ENCODE results near the gene BRSK2.

DNA sequence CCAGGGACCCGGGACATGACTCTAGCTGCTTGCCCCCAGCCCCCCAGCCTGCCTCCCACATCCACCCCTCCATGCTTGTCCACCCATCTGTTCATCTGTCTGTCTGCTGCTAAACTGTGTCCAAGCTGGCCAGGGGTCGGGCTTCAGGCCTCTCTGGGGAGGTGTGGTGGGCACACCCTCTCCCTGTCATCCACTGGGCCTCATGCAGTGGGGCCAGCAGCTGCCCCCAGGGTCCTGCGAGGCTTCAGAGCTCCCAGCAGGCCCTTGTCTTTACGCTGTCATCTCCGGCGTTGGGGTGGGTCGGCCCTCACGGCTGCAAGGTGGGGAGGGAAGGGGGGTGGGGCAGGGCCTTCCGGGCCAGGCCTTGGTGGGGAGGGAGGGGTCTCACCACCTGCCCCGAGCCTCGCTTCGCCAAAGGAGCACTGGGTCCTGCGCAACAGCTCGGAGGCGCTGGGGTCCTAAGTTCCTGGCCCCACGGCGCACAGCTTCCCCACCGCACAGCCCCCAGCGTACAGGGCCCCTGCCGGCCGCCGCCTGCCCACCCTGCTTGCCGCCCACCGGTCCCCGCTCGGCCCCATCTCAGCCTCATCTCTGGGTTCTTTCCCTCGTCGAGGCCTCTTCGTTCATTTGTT lies 70.1 kb downstream of the BRSK2 start:
- TF ChIP-seq, protein P1, sequence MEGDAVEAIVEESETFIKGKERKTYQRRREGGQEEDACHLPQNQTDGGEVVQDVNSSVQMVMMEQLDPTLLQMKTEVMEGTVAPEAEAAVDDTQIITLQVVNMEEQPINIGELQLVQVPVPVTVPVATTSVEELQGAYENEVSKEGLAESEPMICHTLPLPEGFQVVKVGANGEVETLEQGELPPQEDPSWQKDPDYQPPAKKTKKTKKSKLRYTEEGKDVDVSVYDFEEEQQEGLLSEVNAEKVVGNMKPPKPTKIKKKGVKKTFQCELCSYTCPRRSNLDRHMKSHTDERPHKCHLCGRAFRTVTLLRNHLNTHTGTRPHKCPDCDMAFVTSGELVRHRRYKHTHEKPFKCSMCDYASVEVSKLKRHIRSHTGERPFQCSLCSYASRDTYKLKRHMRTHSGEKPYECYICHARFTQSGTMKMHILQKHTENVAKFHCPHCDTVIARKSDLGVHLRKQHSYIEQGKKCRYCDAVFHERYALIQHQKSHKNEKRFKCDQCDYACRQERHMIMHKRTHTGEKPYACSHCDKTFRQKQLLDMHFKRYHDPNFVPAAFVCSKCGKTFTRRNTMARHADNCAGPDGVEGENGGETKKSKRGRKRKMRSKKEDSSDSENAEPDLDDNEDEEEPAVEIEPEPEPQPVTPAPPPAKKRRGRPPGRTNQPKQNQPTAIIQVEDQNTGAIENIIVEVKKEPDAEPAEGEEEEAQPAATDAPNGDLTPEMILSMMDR (IDR thresholded peaks at IDR 0.05; ENCODE audit: low read length): no peak
- TF ChIP-seq EZH2phosphoT487 (IDR thresholded peaks at IDR 0.05; ENCODE audit: low read length) (no peak), EZH2 (optimal IDR thresholded peaks at IDR 0.05; ENCODE audit: low read depth, low read length) (no peak)
